Superior temporal gyrus (tissue), 1 donor: ENCODE measurements around the gene DACT3.

Source experiments
- DNase-seq: peaks from one replicate; pipeline ENCODE4 v3.0.0-alpha.2; 2016; ENCODE audit errors: extremely low spot score

Gene DACT3

DNA sequence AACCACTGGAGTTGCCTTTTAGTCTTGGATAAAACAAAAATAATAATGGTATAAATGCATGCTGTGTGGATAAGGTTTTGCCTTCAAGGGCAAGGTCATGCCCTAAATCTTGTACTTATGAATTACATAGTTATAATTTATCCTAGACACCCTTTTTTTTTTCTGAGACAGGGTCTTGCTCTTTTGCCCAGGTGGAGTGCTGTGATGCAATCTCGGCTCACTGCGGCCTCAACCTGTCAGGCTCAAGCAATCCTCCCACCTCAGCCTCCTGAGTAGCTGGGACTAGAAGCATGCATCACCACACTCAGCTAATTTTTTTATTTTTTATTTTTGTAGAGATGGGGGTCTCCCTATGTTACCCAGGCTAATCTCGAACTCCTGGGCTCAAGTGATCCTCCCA lies 7.7 kb upstream of the DACT3 start:
- no peak for DNase-seq

DNA sequence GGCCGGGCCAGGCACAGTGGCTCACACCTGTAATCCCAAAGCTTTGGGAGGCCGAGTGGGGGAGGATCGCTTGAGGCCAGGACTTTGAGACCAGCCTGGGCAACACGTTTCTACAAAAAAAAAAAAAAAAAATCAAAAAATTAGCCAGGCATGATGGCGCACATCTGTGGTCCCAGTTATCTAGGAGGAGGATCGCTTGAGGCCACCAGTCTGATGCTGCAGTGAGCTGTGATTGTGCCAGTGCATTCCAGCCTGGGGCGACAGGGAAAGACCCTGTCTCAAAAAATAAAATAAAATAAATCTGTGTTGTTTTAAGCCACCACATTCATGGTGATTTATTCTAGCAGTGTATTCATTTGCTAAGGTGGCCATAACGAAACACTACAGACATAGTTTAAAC lies 4.1 kb upstream of the DACT3 start:
- DNase-seq: no peak

DNA sequence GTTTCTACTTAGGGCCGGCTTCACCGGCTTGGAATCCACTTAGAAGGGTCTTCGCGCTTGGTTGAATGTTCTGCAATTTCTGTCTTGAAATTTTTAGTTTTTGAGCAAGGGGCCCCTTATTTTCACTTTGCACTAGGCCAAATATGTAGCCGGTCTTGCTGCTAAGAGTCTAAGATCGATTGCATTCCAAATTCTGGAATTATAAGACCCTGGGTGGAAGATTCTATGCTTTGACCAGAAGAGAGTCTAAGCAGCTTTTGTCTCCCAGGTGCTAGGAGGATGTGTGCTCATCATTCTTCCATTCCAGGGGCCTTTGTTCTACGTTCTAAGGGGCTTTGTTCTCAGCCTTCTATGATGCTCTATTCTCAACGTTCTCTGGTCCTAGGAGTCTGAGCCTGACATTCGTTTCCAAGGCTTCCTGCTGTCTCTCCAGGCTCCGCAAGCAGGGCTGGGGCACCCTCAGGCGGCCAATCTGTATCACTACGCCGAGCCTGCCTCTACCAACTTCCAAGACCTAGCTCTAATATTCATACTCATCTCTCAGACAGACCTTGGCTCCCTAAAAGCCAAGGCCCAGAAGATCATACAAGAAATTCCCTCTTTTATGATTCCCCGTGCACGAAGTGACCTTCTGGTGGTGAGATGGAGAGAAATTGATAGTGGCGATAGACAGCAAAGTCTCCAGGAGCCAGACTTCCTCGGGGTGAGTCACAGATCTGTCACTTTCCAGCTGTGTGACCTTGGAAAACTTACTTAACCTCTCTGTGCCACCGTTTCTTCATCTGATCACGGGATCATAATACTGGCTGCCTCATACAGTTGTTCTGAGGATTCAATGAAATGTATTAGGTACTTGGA lies 982 bp upstream of the DACT3 start:
- DNase-seq: peak; percentile 98

DNA sequence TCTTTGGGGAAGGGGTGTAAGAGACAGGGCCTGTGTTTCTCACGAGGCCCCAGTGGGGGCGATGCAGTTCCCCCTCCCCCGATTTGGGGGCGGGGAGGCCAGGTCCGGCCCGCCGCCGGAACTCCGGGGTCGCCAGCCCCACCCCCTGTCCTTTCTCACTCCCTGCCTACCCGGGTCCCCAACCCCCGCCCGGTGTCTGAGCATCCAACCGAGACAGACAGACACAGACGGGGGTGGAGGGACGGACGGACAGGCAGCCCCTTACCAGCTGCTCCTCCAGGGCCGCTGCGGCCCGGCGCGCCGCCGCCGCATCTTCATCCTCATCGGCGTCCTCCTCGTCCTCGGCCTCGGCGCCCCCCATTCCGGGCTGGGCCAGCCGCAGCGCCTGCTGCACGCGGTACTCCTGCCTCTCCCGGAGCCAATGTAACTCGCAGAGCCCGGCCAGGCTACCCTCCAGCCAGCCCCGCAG lies 397 bp downstream of the DACT3 start:
- DNase-seq: no peak

DNA sequence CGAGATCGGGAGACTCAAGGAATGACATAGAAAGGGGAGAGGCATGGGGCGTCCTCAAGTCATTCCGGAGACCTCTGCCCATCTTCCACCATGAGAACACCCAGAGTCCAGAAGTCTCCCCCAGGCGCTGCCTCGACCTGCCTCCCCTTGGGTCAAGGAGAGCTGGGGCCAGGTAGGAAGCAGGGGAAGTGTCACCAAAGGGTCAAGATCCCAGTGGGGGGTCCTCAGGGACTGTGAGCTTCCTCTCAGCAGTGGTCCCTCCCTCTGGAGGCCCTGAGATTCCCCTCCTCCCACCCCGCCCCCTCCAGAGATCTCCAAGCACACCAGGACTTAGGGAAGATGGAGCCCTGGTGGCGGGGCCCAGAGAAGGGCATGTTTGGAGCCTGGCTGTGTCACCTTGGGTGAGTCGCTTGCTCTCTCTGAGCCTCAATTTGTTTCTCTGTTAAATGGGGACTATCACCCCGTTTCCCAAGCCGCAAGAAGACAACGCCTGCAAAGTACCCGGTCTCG lies 919 bp downstream of the DACT3 start:
- peak; percentile 41 for DNase-seq

DNA sequence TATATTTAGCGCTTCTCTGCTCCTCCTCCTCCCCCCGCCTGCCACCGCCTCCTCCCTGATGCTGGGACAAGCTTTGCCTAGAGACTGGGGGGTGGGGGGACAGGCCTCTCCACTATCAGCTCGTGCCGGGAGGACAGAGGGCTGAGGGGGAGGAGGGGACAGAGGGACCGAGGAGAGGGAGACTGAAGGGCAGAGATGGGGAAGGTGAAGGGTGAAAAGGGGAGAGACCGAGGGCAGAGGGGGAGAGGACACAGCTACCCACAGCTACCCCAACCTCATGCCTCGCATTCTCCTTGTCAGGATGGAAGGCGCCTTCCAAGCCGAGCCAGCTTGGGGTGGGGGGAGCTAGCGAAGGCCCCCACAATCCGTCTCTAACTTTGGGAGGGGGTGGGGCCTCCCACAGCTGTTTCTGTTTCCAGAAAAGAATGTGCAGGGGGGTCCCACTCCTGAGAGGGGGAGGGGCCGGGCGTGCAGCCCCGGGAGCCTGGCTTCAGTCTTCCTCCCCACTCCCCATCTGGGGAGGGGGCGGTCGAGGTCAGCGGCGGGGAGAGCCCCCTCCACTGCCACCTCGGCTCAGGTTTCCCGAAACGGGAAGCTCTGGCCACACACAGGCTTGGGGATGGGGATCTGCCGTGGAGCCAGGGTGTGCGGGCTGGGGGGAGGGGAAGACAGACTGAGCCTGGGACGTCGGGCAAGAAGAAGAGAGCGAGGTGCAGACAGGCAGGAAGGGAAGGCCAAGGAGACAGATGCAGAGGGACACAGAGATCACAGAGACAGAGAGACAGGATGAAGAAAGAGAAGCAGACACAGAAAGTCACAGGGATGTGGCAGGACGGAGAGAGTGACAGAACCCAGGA lies 1.6 kb downstream of the DACT3 start:
- peak; percentile 36 for DNase-seq

DNA sequence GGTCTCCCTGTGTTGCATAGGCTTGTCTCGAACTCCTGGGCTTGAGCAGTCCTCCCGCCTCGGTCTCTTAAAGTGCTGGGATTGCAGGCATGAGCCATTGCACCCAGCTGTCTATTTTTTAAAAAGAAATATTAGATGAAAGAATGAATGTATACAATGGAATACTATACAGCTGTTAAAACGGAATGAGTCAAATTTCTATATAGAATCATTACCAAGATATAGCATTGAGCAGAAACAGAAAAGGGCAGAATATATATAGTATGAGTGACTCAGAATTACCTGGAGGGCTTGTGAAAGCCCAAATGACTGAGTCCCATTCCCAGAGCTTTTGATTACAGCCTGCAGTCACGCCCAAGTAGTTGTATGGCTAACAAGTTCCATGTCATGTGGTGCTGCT lies 4.4 kb downstream of the DACT3 start:
- no peak for DNase-seq

DNA sequence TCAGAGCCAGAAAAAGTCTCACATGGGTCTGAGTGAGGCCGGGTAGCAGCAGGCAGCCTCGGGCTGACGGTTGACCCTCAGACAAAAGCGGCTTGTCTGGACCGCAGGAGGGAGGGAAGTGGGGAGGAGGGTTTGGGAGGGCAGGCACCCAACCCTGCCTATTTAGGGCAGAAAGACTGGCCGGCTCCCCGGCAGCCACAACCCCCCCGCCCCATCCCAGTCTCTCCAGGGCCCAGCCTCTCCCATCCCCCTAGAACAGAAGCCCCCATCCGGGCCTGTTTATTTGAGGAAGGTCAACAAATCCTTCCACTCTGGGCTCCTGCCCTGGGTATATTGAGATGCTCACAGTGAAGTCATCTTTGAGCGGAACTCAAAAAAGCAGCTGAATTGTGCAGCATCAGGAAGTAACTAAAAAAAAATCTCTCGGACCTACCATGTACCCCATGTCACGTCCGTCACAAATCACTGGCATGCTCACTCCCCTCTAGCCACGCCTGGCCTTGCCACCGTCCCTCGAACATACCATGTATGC lies 6.3 kb downstream of the DACT3 start:
- DNase-seq: peak; percentile 83

DNA sequence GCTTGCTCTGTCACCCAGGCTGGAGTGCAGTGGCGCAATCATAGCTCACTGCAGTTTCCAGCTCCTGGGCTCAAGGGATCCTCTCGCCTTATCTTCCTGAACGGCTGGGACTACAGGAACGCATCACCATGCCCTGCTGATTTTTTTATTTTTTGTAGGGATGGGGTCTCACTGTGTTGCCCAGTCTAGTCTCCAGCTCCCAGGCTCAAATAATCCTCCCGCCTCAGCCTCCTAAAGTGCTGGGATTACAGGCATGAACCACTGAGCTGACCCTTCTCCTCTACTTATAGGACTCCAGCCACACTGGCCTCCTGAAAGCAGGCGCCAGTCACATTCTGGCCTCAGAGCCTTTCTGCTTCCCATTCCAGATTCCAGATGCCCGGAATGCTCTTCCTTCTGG lies 10.5 kb downstream of the DACT3 start:
- no peak for DNase-seq

DNA sequence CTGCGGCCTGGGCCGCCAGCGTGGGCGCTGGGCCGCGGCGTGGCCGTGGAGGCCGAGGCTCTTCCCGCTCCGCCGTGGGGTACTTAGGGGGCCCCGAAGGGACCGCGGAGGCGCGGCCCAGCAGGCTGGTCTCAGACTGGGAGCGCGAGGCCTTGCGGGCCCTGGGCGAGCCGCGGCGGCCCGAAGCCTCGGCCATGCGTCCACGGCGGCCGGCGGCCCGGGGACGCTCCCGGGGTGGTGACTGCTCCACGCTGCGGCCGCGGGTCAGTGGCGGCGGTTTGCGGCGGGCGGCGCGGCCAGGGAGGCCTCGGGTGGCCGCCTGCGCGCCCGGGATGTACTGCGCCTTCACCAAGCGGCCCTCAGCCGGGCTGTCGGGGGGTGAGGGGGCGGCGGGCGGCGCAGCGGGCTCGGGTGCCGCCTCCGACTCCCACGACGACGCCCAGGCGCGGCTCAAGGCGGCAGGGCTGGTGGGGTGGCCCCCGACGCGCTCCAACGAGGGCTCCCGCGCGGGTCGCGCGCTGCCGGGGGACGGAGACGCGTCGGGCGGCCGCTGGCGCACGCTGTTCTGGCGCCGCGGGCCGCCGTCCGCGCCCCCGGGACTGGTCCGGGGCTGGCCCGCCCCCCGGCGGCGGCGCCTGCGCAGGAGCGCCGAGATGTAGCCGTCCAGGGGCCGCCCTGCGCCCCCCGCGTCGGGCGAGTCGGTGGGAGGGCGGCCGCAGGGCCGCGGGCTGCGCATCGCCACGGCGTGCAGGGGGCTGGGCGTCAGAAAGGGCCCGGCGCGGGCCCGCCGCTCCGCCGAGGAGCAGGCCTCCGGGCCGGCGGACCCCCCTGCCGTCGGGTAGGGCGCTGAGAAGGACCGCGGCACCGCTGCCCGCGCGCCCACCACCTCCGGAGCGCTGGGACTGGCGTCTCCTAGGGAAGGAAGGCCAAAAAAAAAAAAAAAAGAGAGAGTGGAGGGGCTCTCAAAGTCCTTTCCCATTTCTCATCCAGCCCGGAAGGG lies 11.7 kb downstream of the DACT3 start:
- no peak for DNase-seq

DNA sequence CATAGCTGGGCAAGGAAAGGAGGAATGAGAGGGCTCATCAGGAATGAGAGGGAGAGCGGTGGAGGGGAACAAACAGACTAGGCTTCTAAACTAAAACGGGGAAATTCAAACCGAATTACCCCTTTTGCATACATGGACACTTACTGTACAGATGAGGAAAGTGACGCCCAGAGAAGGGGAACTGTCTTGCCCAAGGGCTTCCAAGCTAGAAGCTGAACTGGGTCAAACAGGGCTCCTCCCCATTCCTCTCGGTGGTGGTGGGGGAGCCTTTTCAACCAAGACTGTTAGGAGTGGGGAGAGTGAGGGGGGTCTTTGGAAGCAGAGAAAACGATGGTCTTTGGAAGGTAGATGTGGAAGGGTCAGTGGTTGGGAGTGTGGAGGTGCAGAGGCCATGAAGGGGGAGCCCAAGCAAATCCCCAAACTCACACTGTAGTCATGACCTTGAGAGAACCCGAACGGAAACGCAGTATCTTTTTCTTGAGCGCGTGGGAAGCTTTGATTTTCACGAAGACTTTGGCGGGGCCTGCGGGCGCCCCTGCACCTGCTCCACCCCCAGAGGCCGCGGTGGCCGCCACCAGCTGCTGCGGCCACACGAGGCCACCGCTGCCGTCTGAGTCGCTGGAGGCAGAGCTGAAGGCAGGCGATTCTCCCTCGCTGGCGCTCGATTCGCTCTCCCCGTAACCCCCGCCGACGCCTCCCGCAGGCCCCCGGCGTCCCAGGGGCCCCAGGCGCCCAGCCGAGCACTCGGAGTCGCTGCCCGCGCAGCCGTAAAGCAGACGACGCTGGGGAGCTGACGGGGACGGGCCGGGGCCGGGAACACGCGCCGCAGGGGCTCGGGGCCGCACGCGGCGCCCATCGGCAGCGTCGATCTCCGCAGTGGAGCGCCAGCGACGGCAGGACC lies 12.7 kb downstream of the DACT3 start:
- no peak for DNase-seq

DNA sequence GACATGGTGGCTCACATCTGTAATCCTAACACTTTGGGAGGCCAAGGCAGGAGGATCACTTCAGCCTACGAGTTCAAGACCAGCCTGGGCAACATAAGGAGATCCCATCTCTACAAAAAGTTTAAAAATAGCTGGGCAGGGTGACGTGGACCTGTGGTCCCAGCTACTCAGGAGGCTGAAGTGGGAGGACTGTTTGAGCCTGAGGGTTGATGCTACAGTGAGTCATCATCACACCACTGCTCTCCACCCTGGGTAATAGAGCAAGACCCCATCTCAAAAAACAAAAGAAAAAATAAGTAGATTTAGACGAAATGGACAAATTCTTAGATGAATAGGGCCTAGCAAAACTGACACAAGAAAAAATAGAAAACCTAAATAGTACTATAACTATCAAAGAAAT lies 14.6 kb downstream of the DACT3 start:
- DNase-seq: no peak

DNA sequence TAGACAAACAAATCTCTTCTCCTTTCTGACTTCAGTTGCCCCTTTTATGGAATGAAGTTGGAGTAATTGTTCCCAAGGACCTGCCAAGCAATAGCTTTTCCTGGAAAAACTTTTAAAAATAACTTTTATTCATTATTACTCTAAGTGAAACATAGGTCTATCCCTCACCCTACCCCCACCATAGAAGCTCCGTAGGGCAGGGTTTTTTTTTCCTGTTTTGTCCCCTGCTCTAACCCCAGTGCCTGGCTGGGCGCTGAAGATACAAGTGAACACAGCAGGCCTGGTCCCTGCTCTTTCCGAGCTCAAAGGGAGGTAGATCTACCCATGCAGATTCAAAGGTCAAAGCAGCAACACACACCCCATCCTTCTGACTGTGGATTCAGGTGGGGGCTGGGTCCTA lies 16.3 kb downstream of the DACT3 start:
- DNase-seq: no peak

DNA sequence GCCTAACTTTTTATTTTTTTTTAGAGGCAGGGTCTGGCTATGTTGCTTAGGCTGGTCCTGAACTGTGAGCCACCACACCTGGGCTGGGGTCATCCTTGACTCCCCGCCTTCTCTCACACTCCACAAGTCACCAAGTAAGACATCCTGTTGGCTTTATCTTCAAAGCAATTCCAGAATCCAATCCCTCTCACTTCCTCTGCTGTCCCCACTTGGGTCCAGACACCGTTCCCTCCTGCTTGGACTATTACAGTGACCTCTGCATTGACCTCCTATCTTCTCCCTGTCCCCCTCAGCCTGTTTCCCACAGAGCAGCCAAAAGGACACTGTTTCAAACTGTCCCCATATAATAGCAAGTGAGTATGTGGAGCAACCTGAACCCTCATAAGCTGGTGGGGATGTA lies 20.3 kb downstream of the DACT3 start:
- DNase-seq: no peak

DNA sequence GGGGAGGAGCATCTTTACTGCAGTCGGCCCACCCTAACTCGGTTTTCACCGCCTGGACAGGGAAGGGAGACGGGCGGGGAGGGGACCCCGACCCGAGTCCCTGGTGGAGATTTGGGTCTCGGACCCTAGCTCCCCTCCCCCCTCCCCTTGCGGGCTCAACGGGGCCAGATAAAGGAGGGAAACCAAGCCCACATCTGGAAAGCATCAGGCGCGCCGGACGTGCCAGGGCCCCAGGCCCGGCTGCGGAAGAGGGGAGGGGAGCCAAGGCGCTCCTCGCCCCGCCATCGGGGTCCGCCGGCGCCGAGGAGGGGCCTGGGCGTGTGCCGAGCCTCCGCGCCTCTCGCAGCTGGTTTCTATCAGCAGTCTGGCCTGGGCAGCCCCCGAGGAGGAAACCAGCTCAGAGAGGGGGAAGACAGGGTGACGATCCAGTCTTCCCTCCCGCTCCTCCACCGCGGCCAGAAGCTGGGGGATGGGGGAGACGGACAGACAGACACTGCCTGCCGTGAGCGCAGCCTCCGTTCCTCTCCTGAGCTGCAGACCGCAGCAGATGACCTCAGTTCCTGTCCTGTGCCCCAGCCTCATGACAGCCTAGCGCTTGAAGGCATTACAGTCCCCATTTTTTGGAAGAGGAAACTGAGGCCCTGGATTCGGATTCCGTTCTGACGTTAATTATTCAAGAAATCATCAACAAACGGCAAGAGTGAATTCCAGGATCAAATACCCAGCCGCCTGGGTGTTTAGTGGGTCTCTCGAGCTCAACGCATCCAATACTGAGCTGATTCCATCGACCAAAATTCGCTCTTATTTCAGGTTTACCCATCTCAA lies 21.4 kb downstream of the DACT3 start:
- no peak for DNase-seq

DNA sequence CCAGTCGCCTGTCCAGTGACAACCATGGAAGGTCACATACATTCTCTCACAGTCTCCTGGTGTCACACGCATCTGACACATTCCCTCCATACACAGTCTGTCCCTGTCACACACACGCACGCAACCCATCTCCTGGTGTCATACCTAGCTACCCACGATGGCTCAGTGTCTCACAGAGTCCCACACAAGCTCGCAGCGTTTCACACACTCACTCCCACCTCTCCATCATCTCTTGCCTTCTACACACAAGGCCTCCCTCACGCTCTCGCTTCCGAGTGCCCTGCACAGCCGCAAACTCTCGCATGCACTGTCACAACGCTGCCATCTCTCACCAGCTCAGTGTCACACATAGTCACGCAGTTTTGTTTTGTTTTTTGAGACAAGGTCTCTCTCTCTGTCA lies 23.8 kb downstream of the DACT3 start:
- no peak for DNase-seq

DNA sequence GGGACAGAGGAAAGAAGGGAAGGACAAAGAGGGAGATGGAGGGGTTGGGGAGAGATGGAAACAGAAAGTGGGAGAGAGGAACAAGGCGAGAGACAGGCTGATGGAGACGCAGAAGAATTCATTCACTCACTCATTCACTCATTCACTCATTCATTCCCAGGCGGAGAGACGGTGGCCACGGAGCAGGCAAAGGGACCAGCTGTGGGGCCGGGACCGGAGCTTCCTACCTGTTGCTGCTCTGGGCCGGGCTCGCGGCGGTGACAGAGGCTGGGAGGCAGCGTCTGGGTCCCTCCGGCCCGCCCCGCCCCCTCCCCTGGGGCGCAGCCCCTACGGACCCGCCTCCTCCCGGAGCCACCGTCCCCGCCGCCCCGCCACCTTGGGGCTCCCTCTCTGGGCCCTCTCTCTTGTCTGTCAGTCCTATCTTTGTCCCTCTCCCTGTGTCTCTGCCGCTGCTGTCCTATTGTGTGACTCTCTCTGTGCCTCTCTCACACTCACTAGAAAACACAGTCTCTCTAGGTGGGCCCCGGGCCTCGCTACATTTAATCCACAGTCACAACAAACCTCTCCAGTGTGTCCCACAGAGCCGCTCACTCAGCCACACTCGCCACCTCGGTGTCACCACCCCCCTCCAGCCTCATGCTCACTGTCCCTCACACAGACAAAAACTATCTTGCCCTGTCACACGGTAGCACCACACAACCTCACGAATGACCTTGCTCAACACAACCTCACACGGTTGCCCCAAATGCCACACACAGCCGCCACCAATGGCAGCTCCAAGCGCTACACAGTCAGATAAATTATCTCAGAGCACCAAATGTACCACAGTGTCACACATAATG lies 24.8 kb downstream of the DACT3 start, which contains the start of gene GNG8:
Gene GNG8 (minus strand): TSS at position 283 of the 842 bp plus-strand sequence. CDS start 1,520 bp downstream, outside the sequence.
- DNase-seq: no peak

DNA sequence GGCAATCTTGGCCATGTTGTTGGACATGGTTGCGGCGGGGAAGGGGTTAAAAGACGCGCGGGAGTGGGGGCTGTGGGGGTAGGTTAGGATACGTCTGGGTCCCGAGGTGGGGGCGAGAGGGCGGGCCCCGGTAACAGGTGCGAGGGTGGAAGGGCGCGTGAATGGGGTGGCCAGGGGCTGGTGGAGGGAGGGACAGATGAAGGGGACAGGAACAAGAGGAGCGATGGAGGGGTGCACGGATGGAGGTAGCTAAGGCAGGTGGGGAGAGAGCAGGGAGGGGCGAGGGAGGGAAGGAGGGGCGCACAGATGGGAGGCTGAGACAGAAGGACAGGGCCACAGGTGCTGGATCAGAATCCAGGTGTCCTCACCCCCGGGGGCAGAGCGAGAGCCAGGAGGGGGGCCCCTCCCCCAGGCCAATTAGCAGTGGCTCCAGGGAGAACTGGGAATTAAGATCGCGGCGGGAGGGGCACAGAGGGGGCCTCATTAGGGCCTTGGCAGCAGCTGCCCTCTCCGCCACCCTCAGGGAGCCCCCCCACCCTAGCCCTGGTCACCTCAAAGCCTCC lies 26.2 kb downstream of the DACT3 start:
- DNase-seq: no peak
